SK-N-SH treated with all-trans-retinoic acid at 6 μM for 48 hours (cell line): Measurements from ENCODE around the gene U2AF2.

Source experiments
- ATAC-seq: fragments of 200-7000 bp; cut with Tn5 transposase; 3 replicates; pipeline ENCODE4 v1.9.1; 2020; ENCODE audit warnings: mild to moderate bottlenecking, moderate library complexity
- ARNTL ChIP-seq: fragments of 450-650 bp; formaldehyde crosslinking; IDR thresholded peaks from 2 replicates; pipeline ENCODE4 v1.5.0; 2020; ENCODE audit warnings: low read depth, mild to moderate bottlenecking, moderate library complexity, borderline replicate concordance
- BACH2 ChIP-seq: fragments of 250-450 bp; sonication (Bioruptor Pico); IDR thresholded peaks from 2 replicates; pipeline ENCODE4 v1.9.0; 2021; ENCODE audit warnings: mild to moderate bottlenecking, borderline replicate concordance
- CSDC2 ChIP-seq: fragments of 250-450 bp; sonication (Bioruptor Pico); IDR thresholded peaks from 2 replicates; pipeline ENCODE4 v1.5.0; 2020; ENCODE audit warnings: mild to moderate bottlenecking, moderate library complexity
- GLIS3 ChIP-seq: fragments of 250-450 bp; sonication (Bioruptor Pico); IDR thresholded peaks from 2 replicates; pipeline ENCODE4 v1.5.0; 2020; ENCODE audit warnings: mild to moderate bottlenecking, moderate library complexity
- ISL1 ChIP-seq: fragments of 250-450 bp; sonication (Bioruptor Pico); IDR thresholded peaks from 2 replicates; pipeline ENCODE4 v2.1.2; 2022; ENCODE audit warnings: mild to moderate bottlenecking, moderate library complexity
- OSR1 ChIP-seq: fragments of 250-450 bp; sonication (Bioruptor Pico); IDR thresholded peaks from 2 replicates; pipeline ENCODE4 v1.8.0; 2022; ENCODE audit warnings: moderate library complexity, mild to moderate bottlenecking, inconsistent platforms
- PPARA ChIP-seq: fragments of 250-450 bp; sonication (Bioruptor Pico); IDR thresholded peaks from 2 replicates; pipeline ENCODE4 v1.5.0; 2020; ENCODE audit warnings: mild to moderate bottlenecking, borderline replicate concordance
- RARB ChIP-seq: fragments of 250-450 bp; sonication (Bioruptor Pico); IDR thresholded peaks from 2 replicates; pipeline ENCODE4 v1.8.0; 2021; ENCODE audit warnings: mild to moderate bottlenecking, moderate library complexity
- SNAI2 ChIP-seq: fragments of 250-450 bp; sonication (Bioruptor Pico); IDR thresholded peaks from 2 replicates; pipeline ENCODE4 v1.5.0; 2020; ENCODE audit warnings: mild to moderate bottlenecking, moderate library complexity
- TCF4 ChIP-seq: fragments of 250-450 bp; sonication (Bioruptor Pico); IDR thresholded peaks from 2 replicates; pipeline ENCODE4 v1.8.0; 2021; ENCODE audit warnings: mild to moderate bottlenecking, moderate library complexity, borderline replicate concordance
- TOX ChIP-seq: fragments of 250-450 bp; sonication (Bioruptor Pico); IDR thresholded peaks from 2 replicates; pipeline ENCODE4 v1.8.0; 2021; ENCODE audit warnings: mild to moderate bottlenecking, moderate library complexity, borderline replicate concordance
- ZC3H10 ChIP-seq: fragments of 250-450 bp; sonication (Bioruptor Pico); IDR thresholded peaks from 2 replicates; pipeline ENCODE4 v1.5.1; 2021; ENCODE audit warnings: mild to moderate bottlenecking, moderate library complexity
- ZFP3 ChIP-seq: fragments of 250-450 bp; sonication (Bioruptor Pico); IDR thresholded peaks from 2 replicates; pipeline ENCODE4 v1.5.0; 2020; ENCODE audit warnings: mild to moderate bottlenecking, moderate library complexity
- ZFP30 ChIP-seq: fragments of 450-650 bp; formaldehyde crosslinking; IDR thresholded peaks from 2 replicates; pipeline ENCODE4 v1.5.0; 2022; ENCODE audit warnings: mild to moderate bottlenecking, moderate library complexity
- ZNF565 ChIP-seq: fragments of 450-650 bp; formaldehyde crosslinking; conservative IDR thresholded peaks from 2 replicates; pipeline ENCODE4 v1.5.0; 2020; ENCODE audit warnings: low read depth, mild to moderate bottlenecking, moderate library complexity
- ZNF70 ChIP-seq: fragments of 450-650 bp; formaldehyde crosslinking; IDR thresholded peaks from 2 replicates; pipeline ENCODE4 v1.5.0; 2020; ENCODE audit warnings: mild to moderate bottlenecking, moderate library complexity
- ZNF8 ChIP-seq: fragments of 450-650 bp; formaldehyde crosslinking; IDR thresholded peaks from 2 replicates; pipeline ENCODE4 v1.5.0; 2020; ENCODE audit warnings: mild to moderate bottlenecking, moderate library complexity
- TF ChIP-seq, protein P1 (sequence below): fragments of 250-450 bp; sonication (Bioruptor Pico); IDR thresholded peaks from 2 replicates; pipeline ENCODE4 v1.8.0; 2020; ENCODE audit warnings: mild to moderate bottlenecking, moderate library complexity, borderline replicate concordance
- TF ChIP-seq, protein P2 (sequence below): fragments of 250-450 bp; sonication (Bioruptor Pico); IDR thresholded peaks from 2 replicates; pipeline ENCODE4 v1.5.1; 2021; ENCODE audit warnings: mild to moderate bottlenecking, moderate library complexity
- TF ChIP-seq, protein P3 (sequence below): fragments of 250-450 bp; sonication (Bioruptor Pico); IDR thresholded peaks from 2 replicates; pipeline ENCODE4 v1.8.0; 2021; ENCODE audit warnings: low read depth, mild to moderate bottlenecking, moderate library complexity, borderline replicate concordance
- TF ChIP-seq, protein P4 (sequence below): fragments of 250-450 bp; sonication (Bioruptor Pico); IDR thresholded peaks from 2 replicates; pipeline ENCODE4 v1.5.1; 2020; ENCODE audit warnings: low read depth, mild to moderate bottlenecking, moderate library complexity

Gene U2AF2

DNA sequence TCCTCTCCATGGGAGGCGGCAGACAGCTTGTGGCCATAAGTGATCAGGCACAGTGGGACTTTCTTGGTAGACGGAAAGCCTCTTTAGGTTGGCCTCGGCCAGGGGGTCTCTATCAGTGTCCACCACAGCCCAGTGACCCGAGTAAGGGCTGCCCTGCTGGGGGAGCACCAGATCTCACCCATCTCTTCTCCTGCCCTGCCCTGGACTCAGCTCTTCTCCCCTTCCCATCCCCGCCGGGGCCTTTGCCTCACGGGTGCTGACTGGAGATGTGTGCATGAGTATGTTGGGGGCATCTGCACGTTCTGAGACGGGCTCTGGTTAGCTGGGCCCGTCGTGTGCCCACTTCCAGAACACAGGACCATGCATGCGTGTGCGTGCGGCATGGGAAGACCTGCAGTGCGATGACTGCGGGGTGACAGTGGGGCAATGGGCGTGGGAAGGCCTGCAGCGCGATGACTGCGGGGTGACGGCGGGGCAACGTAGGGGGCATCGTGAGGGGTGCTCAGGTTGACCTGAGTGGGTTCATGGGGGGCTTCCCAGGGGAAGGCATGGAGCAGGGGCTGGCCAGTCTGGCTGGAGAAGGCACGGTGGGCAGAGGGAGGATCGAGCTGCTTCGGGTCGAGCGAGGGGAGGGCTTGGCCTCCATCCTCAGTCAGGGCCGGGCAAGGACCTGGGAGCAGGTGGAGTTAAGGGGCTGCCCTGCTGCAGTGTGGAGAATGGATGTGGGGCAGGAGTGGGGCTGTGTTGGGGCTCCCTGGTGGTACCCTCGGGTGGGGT lies 36.1 kb downstream of the U2AF2 start:
- no peak for ATAC-seq

DNA sequence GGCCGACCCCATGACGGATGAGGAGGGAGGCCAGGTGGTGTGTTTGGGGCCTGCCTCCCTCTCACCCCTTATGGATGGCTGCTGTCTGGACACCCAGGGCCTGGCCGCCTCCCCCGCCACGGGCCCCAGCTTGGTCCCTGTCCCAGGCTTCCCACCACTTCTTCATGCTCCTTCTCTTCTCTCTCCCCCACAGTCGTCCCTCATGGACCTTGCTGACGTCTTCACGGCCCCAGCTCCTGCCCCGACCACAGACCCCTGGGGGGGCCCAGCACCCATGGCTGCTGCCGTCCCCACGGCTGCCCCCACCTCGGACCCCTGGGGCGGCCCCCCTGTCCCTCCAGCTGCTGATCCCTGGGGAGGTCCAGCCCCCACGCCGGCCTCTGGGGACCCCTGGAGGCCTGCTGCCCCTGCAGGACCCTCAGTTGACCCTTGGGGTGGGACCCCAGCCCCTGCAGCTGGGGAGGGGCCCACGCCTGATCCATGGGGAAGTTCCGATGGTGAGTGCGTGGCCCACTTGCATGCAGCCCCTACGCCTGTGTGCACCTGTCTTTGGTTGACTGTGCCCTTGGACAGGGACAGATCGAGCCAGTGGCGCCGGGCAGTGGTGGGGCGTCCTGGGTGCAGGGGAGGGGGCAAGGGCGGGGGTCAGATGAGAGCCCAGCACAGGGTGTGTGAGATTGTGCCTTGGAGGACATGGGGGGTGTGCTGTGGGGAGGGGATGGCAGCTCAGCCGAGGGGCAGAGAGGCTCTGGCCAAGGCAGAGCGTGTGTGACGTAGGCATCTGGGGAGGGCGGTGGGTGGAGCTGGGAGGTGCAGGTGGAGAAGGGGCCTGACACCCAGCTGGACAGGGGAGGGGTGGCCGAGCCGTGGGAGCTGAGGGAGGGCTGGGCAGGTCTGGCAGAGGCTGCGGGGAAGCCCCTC lies 37.0 kb downstream of the U2AF2 start:
- TF ChIP-seq, protein P1, sequence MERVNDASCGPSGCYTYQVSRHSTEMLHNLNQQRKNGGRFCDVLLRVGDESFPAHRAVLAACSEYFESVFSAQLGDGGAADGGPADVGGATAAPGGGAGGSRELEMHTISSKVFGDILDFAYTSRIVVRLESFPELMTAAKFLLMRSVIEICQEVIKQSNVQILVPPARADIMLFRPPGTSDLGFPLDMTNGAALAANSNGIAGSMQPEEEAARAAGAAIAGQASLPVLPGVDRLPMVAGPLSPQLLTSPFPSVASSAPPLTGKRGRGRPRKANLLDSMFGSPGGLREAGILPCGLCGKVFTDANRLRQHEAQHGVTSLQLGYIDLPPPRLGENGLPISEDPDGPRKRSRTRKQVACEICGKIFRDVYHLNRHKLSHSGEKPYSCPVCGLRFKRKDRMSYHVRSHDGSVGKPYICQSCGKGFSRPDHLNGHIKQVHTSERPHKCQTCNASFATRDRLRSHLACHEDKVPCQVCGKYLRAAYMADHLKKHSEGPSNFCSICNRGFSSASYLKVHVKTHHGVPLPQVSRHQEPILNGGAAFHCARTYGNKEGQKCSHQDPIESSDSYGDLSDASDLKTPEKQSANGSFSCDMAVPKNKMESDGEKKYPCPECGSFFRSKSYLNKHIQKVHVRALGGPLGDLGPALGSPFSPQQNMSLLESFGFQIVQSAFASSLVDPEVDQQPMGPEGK (CRISPR knock-in tag): no peak
- TF ChIP-seq CSDC2 (CRISPR knock-in tag): no peak
- TF ChIP-seq OSR1 (CRISPR knock-in tag): no peak
- TF ChIP-seq SNAI2 (CRISPR knock-in tag): no peak
- no peak for TF ChIP-seq RARB
- TF ChIP-seq, protein P2, sequence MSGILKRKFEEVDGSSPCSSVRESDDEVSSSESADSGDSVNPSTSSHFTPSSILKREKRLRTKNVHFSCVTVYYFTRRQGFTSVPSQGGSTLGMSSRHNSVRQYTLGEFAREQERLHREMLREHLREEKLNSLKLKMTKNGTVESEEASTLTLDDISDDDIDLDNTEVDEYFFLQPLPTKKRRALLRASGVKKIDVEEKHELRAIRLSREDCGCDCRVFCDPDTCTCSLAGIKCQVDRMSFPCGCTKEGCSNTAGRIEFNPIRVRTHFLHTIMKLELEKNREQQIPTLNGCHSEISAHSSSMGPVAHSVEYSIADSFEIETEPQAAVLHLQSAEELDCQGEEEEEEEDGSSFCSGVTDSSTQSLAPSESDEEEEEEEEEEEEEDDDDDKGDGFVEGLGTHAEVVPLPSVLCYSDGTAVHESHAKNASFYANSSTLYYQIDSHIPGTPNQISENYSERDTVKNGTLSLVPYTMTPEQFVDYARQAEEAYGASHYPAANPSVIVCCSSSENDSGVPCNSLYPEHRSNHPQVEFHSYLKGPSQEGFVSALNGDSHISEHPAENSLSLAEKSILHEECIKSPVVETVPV: no peak
- TF ChIP-seq, protein P3, sequence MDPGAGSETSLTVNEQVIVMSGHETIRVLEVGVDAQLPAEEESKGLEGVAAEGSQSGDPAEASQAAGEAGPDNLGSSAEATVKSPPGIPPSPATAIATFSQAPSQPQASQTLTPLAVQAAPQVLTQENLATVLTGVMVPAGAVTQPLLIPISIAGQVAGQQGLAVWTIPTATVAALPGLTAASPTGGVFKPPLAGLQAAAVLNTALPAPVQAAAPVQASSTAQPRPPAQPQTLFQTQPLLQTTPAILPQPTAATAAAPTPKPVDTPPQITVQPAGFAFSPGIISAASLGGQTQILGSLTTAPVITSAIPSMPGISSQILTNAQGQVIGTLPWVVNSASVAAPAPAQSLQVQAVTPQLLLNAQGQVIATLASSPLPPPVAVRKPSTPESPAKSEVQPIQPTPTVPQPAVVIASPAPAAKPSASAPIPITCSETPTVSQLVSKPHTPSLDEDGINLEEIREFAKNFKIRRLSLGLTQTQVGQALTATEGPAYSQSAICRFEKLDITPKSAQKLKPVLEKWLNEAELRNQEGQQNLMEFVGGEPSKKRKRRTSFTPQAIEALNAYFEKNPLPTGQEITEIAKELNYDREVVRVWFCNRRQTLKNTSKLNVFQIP (CRISPR knock-in tag): no peak
- no peak for TF ChIP-seq PPARA (CRISPR knock-in tag)
- TF ChIP-seq ZNF565 (CRISPR knock-in tag): no peak
- no peak for TF ChIP-seq ZFP30 (CRISPR knock-in tag)
- no peak for TF ChIP-seq ARNTL (CRISPR knock-in tag)
- TF ChIP-seq BACH2: no peak
- TF ChIP-seq TCF4: no peak
- no peak for TF ChIP-seq GLIS3 (CRISPR knock-in tag)
- no peak for TF ChIP-seq ZNF70 (CRISPR knock-in tag)
- TF ChIP-seq ZC3H10 (CRISPR knock-in tag): no peak
- no peak for TF ChIP-seq ZFP3 (CRISPR knock-in tag)
- TF ChIP-seq, protein P4, sequence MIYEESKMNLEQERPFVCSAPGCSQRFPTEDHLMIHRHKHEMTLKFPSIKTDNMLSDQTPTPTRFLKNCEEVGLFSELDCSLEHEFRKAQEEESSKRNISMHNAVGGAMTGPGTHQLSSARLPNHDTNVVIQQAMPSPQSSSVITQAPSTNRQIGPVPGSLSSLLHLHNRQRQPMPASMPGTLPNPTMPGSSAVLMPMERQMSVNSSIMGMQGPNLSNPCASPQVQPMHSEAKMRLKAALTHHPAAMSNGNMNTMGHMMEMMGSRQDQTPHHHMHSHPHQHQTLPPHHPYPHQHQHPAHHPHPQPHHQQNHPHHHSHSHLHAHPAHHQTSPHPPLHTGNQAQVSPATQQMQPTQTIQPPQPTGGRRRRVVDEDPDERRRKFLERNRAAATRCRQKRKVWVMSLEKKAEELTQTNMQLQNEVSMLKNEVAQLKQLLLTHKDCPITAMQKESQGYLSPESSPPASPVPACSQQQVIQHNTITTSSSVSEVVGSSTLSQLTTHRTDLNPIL (CRISPR knock-in tag): no peak
- TF ChIP-seq ISL1 (CRISPR knock-in tag): no peak
- ATAC-seq: no peak

More for the DNA sequence above, 36.1 kb downstream of the U2AF2 start:
- no peak for TF ChIP-seq TCF4
- TF ChIP-seq ZNF565 (CRISPR knock-in tag): no peak
- TF ChIP-seq GLIS3 (CRISPR knock-in tag): no peak
- no peak for TF ChIP-seq TOX (CRISPR knock-in tag)
- no peak for TF ChIP-seq ISL1 (CRISPR knock-in tag)
- no peak for TF ChIP-seq OSR1 (CRISPR knock-in tag)
- TF ChIP-seq, protein P1 (CRISPR knock-in tag): no peak
- TF ChIP-seq ZFP30 (CRISPR knock-in tag): no peak
- TF ChIP-seq ZNF8 (CRISPR knock-in tag): no peak
- no peak for TF ChIP-seq CSDC2 (CRISPR knock-in tag)
